GM23338 (cell line): ENCODE measurements around the gene ACVRL1. TPM values are rescaled to one million over a fixed set of nuclear protein-coding genes. Genes with fewer than 3 reads are reported as not detected.

Experiments used
- ATAC-seq: fragments of 200-7000 bp; cut with Tn5 transposase; 3 replicates; pipeline ENCODE4 v1.9.1; 2020
- DNase-seq: peaks from one replicate; pipeline ENCODE4 v3.0.0-alpha.2; 2015; ENCODE audit warnings: low spot score
- H2AFZ ChIP-seq: fragments of 200-600 bp; sonication (generic); 2 replicates; pipeline ENCODE4 v1.8.0; 2016; ENCODE audit warnings: antibody characterized with exemption, mild to moderate bottlenecking, moderate library complexity
- H3F3A ChIP-seq: fragments of 200-600 bp; sonication (generic); replicated peaks from 2 replicates; pipeline ENCODE4 v1.8.0; 2017; ENCODE audit warnings: antibody characterized with exemption, mixed run types, low read depth
- H3K27ac ChIP-seq: fragments of 200-600 bp; sonication (generic); 2 replicates; pipeline ENCODE4 v1.6.1; 2016; ENCODE audit warnings: low read depth
- H3K27me3 ChIP-seq: fragments of 200-600 bp; sonication (generic); 2 replicates; pipeline ENCODE4 v1.8.0; 2016; ENCODE audit warnings: mild to moderate bottlenecking, mixed run types, moderate library complexity; ENCODE audit not compliant: insufficient read depth
- H3K36me3 ChIP-seq: fragments of 200-600 bp; sonication (generic); 2 replicates; pipeline ENCODE4 v1.8.0; 2016; ENCODE audit warnings: mild to moderate bottlenecking; ENCODE audit not compliant: insufficient read depth
- H3K4me1 ChIP-seq: fragments of 200-600 bp; sonication (generic); 2 replicates; pipeline ENCODE4 v1.8.0; 2016; ENCODE audit warnings: mild to moderate bottlenecking, moderate library complexity; ENCODE audit not compliant: insufficient read depth
- H3K4me2 ChIP-seq: fragments of 200-600 bp; sonication (generic); 2 replicates; pipeline ENCODE4 v1.7.1; 2017; ENCODE audit warnings: mixed run types
- H3K4me3 ChIP-seq: fragments of 200-600 bp; sonication (generic); 2 replicates; pipeline ENCODE4 v1.6.1; 2016; ENCODE audit warnings: mixed run types
- H3K79me2 ChIP-seq: fragments of 200-600 bp; sonication (generic); replicated peaks from 2 replicates; pipeline ENCODE4 v1.8.0; 2017; ENCODE audit warnings: mild to moderate bottlenecking; ENCODE audit not compliant: insufficient read depth
- H3K9me2 ChIP-seq: fragments of 200-600 bp; sonication (generic); 2 replicates; pipeline ENCODE4 v1.8.0; 2017; ENCODE audit not compliant: insufficient read depth
- H4K20me1 ChIP-seq: fragments of 200-600 bp; sonication (generic); replicated peaks from 2 replicates; pipeline ENCODE4 v1.8.0; 2017; ENCODE audit warnings: mild to moderate bottlenecking; ENCODE audit not compliant: insufficient read depth
- H3K27ac Mint-ChIP-seq: 2 replicates; pipeline ENCODE4 v1.8.0; 2020; ENCODE audit warnings: inconsistent platforms, mild to moderate bottlenecking, moderate library complexity, mixed read lengths
- H3K27me3 Mint-ChIP-seq: 3 replicates; pipeline ENCODE4 v1.8.0; 2022; ENCODE audit warnings: low read depth, mild to moderate bottlenecking, moderate library complexity, mixed read lengths, inconsistent platforms; ENCODE audit not compliant: insufficient read depth, poor library complexity
- H3K36me3 Mint-ChIP-seq: 3 replicates; pipeline ENCODE4 v1.8.0; 2021; ENCODE audit warnings: low read depth, mild to moderate bottlenecking, inconsistent platforms, moderate library complexity, mixed read lengths
- H3K4me1 Mint-ChIP-seq: 3 replicates; pipeline ENCODE4 v1.8.0; 2020; ENCODE audit warnings: mild to moderate bottlenecking, inconsistent platforms, mixed read lengths
- H3K4me3 Mint-ChIP-seq: 3 replicates; pipeline ENCODE4 v1.8.0; 2021; ENCODE audit warnings: moderate library complexity, mild to moderate bottlenecking, inconsistent platforms, mixed read lengths
- H3K9me3 Mint-ChIP-seq: 3 replicates; pipeline ENCODE4 v1.8.0; 2020; ENCODE audit warnings: moderate library complexity, mild to moderate bottlenecking, inconsistent platforms, mixed read lengths
- CREB1 ChIP-seq: fragments of 250-450 bp; sonication (Bioruptor Pico); IDR thresholded peaks from 2 replicates; pipeline ENCODE4 v1.5.0; 2020; ENCODE audit warnings: low read depth, mild to moderate bottlenecking, moderate library complexity
- EZH2 ChIP-seq: fragments of 200-600 bp; sonication (generic); IDR thresholded peaks from one replicate; pipeline ENCODE4 v1.8.0; 2017; ENCODE audit warnings: antibody characterized with exemption, mild to moderate bottlenecking, low read depth; ENCODE audit not compliant: unreplicated experiment
- EZH2phosphoT487 ChIP-seq: fragments of 200-600 bp; sonication (generic); IDR thresholded peaks from one replicate; pipeline ENCODE4 v1.8.1; 2018; ENCODE audit warnings: antibody characterized with exemption; ENCODE audit not compliant: unreplicated experiment
- JUNB ChIP-seq: IDR thresholded peaks from one replicate; pipeline ENCODE4 v1.6.1; 2016; ENCODE audit warnings: antibody characterized with exemption; ENCODE audit not compliant: unreplicated experiment
- NANOG ChIP-seq: IDR thresholded peaks from 2 replicates; pipeline ENCODE4 v1.6.1; 2016; ENCODE audit warnings: antibody characterized with exemption, borderline replicate concordance
- STAT1 ChIP-seq: IDR thresholded peaks from one replicate; pipeline ENCODE4 v1.6.1; 2016; ENCODE audit warnings: antibody characterized with exemption; ENCODE audit not compliant: unreplicated experiment
- ZNF114 ChIP-seq: fragments of 250-450 bp; sonication (Bioruptor Pico); IDR thresholded peaks from 2 replicates; pipeline ENCODE4 v1.5.0; 2020; ENCODE audit warnings: mild to moderate bottlenecking, moderate library complexity
- ZNF331 ChIP-seq: fragments of 250-450 bp; sonication (Bioruptor Pico); IDR thresholded peaks from 2 replicates; pipeline ENCODE4 v1.5.0; 2020; ENCODE audit warnings: low read depth, mild to moderate bottlenecking, moderate library complexity
- polyA plus RNA-seq: library from polyadenylated mRNA; unstranded; fragments of >200 nt; fragmentation: Nextera tagmentation; extraction: Ambion mirVana; gene quantifications from 2 replicates; pipeline ENCODE4 v1.2.1, GENCODE V29; 2016
- total RNA-seq: library from RNA; depleted of rRNA; stranded (reverse); fragments of >200 nt; shearing (Covaris generic); gene quantifications from 2 replicates; pipeline ENCODE4 v1.2.3, GENCODE V29; 2014
- TF ChIP-seq, protein P1 (sequence below): IDR thresholded peaks from one replicate; pipeline ENCODE4 v1.6.1; 2018; ENCODE audit warnings: antibody characterized with exemption; ENCODE audit not compliant: unreplicated experiment
- TF ChIP-seq, protein P2 (sequence below): IDR thresholded peaks from 2 replicates; pipeline ENCODE4 v1.6.1; 2016; ENCODE audit warnings: antibody characterized with exemption
- TF ChIP-seq, protein P3 (sequence below), 2 experiments: fragments of 200-600 bp in 1 of 2; sonication (generic) in 1 of 2; conservative IDR thresholded peaks; 2 replicates each; pipeline versions ENCODE4 v1.5.1 to v1.6.1; 2016 to 2017; ENCODE audit warnings: antibody characterized with exemption in 2 of 2, low read depth in 2 of 2, mild to moderate bottlenecking in 2 of 2, moderate library complexity in 1 of 2

ACVRL1 gene
- total and polyA plus RNA-seq, 2 experiments from 2014 or later = 0.28 TPM; not detected in 1

DNA sequence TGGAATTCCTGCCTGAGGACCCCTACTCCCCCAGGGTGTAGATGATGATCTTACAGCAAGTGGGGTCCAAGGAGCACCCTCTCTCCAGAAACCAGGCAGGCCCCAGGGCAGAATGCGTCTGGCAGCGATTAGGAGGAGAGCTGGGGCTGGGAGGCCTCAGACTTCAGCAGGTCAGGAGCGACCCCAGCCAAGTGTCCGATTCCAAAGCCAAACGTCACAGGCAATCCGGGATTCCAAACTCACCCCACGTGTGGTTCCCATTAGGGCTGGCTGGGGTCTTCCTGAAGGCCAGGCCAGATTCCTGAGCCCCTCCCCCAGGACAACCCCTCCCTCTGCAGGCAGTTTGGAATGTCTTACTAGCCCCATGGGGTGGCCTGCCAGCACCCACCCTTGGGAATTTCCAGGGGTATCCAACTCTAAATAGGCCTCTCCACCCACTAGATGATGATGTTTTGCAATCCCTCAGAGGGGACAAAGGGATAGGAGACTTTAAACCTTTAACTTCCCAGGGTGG lies 41.5 kb upstream of the ACVRL1 start:
- Histone ChIP-seq H3K4me3 (peak overlapping the region; percentile 67), H2AFZ (peak overlapping the region; percentile 81; the same call in 1 of the 2 replicates), H3F3A (peaks cover 45% of the 10 kb centered on the region), H3K79me2 (no peaks in the 10 kb centered on the region), H4K20me1 (no peaks in the 10 kb centered on the region), H3K36me3 (no peaks in the 10 kb centered on the region), H3K4me1 (peaks cover 75% of the 10 kb centered on the region), H3K27me3 (peaks cover 58% of the 10 kb centered on the region), H3K4me2 (peak overlapping the region; percentile 97), H3K9me2 (no peaks in the 10 kb centered on the region), H3K27ac (0 out of 2 replicates have a peak overlapping the region, but pooled peaks have one; percentile 41)
- Mint-ChIP-seq H3K36me3 (no peaks in the 10 kb centered on the region), H3K4me1 (peaks cover 72% of the 10 kb centered on the region), H3K4me3 (peak overlapping the region; percentile 38; the same call in 1 of the 3 replicates), H3K27me3 (peaks cover 44% of the 10 kb centered on the region), H3K27ac (no peak overlapping the region), H3K9me3 (no peaks in the 10 kb centered on the region; the same call in 2 of the 3 replicates)
- ATAC-seq = no peak; the same call in 2 of the 3 replicates
- TF ChIP-seq ZNF331 (CRISPR knock-in tag) (no peak), EZH2 (no peak), CREB1 (no peak), STAT1 (no peak)
- DNase-seq = peak; percentile 80

DNA sequence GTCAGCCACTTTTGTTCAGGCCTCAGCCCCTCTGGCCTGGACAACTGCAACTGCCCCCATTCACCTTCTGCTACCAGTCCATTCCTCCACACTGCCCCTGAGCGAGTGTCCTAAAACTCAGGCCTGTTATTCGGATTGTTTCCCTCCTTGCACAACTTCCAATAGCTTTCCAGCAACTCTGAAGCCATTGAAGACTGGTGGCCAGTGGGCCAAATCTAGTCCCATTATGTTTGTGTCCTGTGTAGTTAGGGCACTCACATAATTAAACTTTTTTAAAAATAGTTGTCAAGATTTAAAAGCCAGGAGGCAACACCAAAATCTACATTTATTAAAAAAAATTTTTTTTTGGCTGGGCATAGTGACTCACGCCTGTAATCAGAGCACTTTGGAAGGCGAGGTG lies 41.0 kb upstream of the ACVRL1 start:
- ATAC-seq = no peak
- Mint-ChIP-seq H3K4me3 (peak overlapping the region; percentile 34; the same call in 1 of the 3 replicates), H3K4me1 (peaks cover 74% of the 10 kb centered on the region), H3K27me3 (peaks cover 44% of the 10 kb centered on the region), H3K36me3 (no peaks in the 10 kb centered on the region), H3K27ac (no peak overlapping the region), H3K9me3 (no peaks in the 10 kb centered on the region; the same call in 2 of the 3 replicates)
- no peak for DNase-seq
- no peak overlapping the region; the same call in 1 of the 2 replicates for H3K27ac ChIP-seq
- H3K27me3 ChIP-seq = peaks cover 57% of the 10 kb centered on the region
- no peaks in the 10 kb centered on the region for H3K79me2 ChIP-seq
- H2AFZ ChIP-seq = no peak overlapping the region
- TF ChIP-seq, protein P1, sequence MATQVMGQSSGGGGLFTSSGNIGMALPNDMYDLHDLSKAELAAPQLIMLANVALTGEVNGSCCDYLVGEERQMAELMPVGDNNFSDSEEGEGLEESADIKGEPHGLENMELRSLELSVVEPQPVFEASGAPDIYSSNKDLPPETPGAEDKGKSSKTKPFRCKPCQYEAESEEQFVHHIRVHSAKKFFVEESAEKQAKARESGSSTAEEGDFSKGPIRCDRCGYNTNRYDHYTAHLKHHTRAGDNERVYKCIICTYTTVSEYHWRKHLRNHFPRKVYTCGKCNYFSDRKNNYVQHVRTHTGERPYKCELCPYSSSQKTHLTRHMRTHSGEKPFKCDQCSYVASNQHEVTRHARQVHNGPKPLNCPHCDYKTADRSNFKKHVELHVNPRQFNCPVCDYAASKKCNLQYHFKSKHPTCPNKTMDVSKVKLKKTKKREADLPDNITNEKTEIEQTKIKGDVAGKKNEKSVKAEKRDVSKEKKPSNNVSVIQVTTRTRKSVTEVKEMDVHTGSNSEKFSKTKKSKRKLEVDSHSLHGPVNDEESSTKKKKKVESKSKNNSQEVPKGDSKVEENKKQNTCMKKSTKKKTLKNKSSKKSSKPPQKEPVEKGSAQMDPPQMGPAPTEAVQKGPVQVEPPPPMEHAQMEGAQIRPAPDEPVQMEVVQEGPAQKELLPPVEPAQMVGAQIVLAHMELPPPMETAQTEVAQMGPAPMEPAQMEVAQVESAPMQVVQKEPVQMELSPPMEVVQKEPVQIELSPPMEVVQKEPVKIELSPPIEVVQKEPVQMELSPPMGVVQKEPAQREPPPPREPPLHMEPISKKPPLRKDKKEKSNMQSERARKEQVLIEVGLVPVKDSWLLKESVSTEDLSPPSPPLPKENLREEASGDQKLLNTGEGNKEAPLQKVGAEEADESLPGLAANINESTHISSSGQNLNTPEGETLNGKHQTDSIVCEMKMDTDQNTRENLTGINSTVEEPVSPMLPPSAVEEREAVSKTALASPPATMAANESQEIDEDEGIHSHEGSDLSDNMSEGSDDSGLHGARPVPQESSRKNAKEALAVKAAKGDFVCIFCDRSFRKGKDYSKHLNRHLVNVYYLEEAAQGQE = no peak
- no peak for TF ChIP-seq NANOG
- no peak for TF ChIP-seq ZNF114 (CRISPR knock-in tag)
- TF ChIP-seq, protein P2, sequence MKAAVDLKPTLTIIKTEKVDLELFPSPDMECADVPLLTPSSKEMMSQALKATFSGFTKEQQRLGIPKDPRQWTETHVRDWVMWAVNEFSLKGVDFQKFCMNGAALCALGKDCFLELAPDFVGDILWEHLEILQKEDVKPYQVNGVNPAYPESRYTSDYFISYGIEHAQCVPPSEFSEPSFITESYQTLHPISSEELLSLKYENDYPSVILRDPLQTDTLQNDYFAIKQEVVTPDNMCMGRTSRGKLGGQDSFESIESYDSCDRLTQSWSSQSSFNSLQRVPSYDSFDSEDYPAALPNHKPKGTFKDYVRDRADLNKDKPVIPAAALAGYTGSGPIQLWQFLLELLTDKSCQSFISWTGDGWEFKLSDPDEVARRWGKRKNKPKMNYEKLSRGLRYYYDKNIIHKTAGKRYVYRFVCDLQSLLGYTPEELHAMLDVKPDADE = no peak
- TF ChIP-seq EZH2phosphoT487 = no peak
- TF ChIP-seq, protein P3, sequence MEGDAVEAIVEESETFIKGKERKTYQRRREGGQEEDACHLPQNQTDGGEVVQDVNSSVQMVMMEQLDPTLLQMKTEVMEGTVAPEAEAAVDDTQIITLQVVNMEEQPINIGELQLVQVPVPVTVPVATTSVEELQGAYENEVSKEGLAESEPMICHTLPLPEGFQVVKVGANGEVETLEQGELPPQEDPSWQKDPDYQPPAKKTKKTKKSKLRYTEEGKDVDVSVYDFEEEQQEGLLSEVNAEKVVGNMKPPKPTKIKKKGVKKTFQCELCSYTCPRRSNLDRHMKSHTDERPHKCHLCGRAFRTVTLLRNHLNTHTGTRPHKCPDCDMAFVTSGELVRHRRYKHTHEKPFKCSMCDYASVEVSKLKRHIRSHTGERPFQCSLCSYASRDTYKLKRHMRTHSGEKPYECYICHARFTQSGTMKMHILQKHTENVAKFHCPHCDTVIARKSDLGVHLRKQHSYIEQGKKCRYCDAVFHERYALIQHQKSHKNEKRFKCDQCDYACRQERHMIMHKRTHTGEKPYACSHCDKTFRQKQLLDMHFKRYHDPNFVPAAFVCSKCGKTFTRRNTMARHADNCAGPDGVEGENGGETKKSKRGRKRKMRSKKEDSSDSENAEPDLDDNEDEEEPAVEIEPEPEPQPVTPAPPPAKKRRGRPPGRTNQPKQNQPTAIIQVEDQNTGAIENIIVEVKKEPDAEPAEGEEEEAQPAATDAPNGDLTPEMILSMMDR (conservative IDR thresholded peaks at IDR 0.05; ENCODE audit: low read depth in 2 of 2) = no peak
- TF ChIP-seq JUNB = no peak
- no peaks in the 10 kb centered on the region for H3K36me3 ChIP-seq
- H3K4me1 ChIP-seq = peaks cover 75% of the 10 kb centered on the region
- no peak overlapping the region for H3K4me3 ChIP-seq
- peaks cover 45% of the 10 kb centered on the region for H3F3A ChIP-seq
- H4K20me1 ChIP-seq = no peaks in the 10 kb centered on the region
- H3K4me2 ChIP-seq = peak overlapping the region; percentile 52
- H3K9me2 ChIP-seq = no peaks in the 10 kb centered on the region
